ENCODE results near the gene FIBP. TPM values are rescaled to one million over a fixed set of nuclear protein-coding genes. Genes with fewer than 3 reads are reported as not detected.

The FIBP gene
- total and polyA plus RNA-seq, 2 donors (not counting 3 experiments of a cell fraction or from before 2014, with no cell fraction given) = 105 to 162 TPM

- FAIRE-seq (no peak), DNase-seq (ENCODE audit: low read depth, low spot score) (no peak)
- Histone ChIP-seq H3K79me2 (ENCODE audit: control insufficient read depth, insufficient read depth, low read length) (peaks cover 33% of the 10 kb centered on the region), H4K20me1 (replicated peaks; ENCODE audit: control insufficient read depth, extremely low read depth, insufficient read depth, low read length) (no peaks in the 10 kb centered on the region), H2AFZ (ENCODE audit: low read depth, low read length) (no peak overlapping the region), H3K4me2 (ENCODE audit: insufficient read depth, low read length) (no peak overlapping the region), H3K27me3 (ENCODE audit: control insufficient read depth in 2 of 2, insufficient read depth in 2 of 2, low read length in 2 of 2) (no peaks in the 10 kb centered on the region), H3K4me3 (replicated peaks in 1 of 3; ENCODE audit: insufficient read depth in 1 of 3, low read depth in 1 of 3, low read length in 3 of 3) (no peak overlapping the region), H3K9ac (replicated peaks; ENCODE audit: extremely low read depth, insufficient read depth, low read length) (no peak overlapping the region), H3K27ac (ENCODE audit: insufficient read depth, low read depth, low read length) (no peak overlapping the region), H3K9me3 (replicated peaks; ENCODE audit: control insufficient read depth, insufficient read depth, low read length) (no peaks in the 10 kb centered on the region), H3K4me1 (ENCODE audit: control insufficient read depth, extremely low read depth, insufficient read depth, low read length) (peaks cover 27% of the 10 kb centered on the region), H3K9me1 (replicated peaks; ENCODE audit: control insufficient read depth, extremely low read depth, insufficient read depth, low read length) (no peaks in the 10 kb centered on the region), H3K36me3 (ENCODE audit: control insufficient read depth in 2 of 2, extremely low read depth in 1 of 2, insufficient read depth in 2 of 2, low read length in 2 of 2) (peaks cover 9 to 41% of the 10 kb centered on the region in 2 experiments)
- CTCF ChIA-PET = interaction anchor here (0.8 kb wide), 2 partner anchors 25 to 83 kb away, joined by 3 to 4 read pairs; partner anchors contain the start of gene FIBP
- BruUV-seq (replicated peaks) = no TSS peak
- no peak for TF ChIP-seq MYC (IDR thresholded peaks at IDR 0.05; ENCODE audit: low read depth, low read length)
- no peak for TF ChIP-seq POLR2A (IDR thresholded peaks at IDR 0.05; ENCODE audit: low read depth, low read length)
- TF ChIP-seq, protein P1, sequence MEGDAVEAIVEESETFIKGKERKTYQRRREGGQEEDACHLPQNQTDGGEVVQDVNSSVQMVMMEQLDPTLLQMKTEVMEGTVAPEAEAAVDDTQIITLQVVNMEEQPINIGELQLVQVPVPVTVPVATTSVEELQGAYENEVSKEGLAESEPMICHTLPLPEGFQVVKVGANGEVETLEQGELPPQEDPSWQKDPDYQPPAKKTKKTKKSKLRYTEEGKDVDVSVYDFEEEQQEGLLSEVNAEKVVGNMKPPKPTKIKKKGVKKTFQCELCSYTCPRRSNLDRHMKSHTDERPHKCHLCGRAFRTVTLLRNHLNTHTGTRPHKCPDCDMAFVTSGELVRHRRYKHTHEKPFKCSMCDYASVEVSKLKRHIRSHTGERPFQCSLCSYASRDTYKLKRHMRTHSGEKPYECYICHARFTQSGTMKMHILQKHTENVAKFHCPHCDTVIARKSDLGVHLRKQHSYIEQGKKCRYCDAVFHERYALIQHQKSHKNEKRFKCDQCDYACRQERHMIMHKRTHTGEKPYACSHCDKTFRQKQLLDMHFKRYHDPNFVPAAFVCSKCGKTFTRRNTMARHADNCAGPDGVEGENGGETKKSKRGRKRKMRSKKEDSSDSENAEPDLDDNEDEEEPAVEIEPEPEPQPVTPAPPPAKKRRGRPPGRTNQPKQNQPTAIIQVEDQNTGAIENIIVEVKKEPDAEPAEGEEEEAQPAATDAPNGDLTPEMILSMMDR (IDR thresholded peaks at IDR 0.05; ENCODE audit: extremely low read depth in 1 of 2, insufficient read depth in 1 of 2, low read depth in 1 of 2, low read length in 2 of 2) = no peak
- TF ChIP-seq GATA2 (IDR thresholded peaks at IDR 0.05; ENCODE audit: insufficient read depth, insufficient read length, low read depth, low read length) = no peak
- TF ChIP-seq EZH2 (IDR thresholded peaks at IDR 0.05; ENCODE audit: borderline replicate concordance, low read depth, low read length, severe bottlenecking) = no peak
- TF ChIP-seq POLR2AphosphoS5 (IDR thresholded peaks at IDR 0.05; ENCODE audit: insufficient read depth, low read depth, low read length) = no peak
- intact Hi-C loops (cut with micrococcal nuclease) (no loop called here), dilution Hi-C loops (cut with MboI; ENCODE audit: extremely low pct_ligation_motif_present, low sequenced_read_pairs) (no loop called here)
- POLR2A ChIA-PET = no interaction called here
Measured at GRCh38 chr11:65862941-65863888, 25.1 kb downstream of the FIBP start.
